Keratinocyte (primary cell): ENCODE measurements around the gene CDH1. TPM values are rescaled to one million over a fixed set of nuclear protein-coding genes. Genes with fewer than 3 reads are reported as not detected.

Experiments used
- DNase-seq: peaks from one replicate; pipeline ENCODE4 v3.0.0-alpha.2; 2011; ENCODE audit warnings: low read depth, missing footprints, low spot score
- FAIRE-seq: peaks from 2 replicates; lab custom pipeline; 2011; peaks lifted over from hg19 to GRCh38; lab: Jason Lieb, UNC
- H2AFZ ChIP-seq: 2 replicates; pipeline ENCODE4 v1.6.0; 2012; ENCODE audit warnings: low read length, control low read depth, inconsistent platforms; ENCODE audit not compliant: control insufficient read depth
- H3K27ac ChIP-seq: 2 replicates; pipeline ENCODE4 v1.5.1; 2011; ENCODE audit warnings: low read length; ENCODE audit not compliant: control insufficient read depth, insufficient read depth
- H3K27me3 ChIP-seq: 3 replicates; pipeline ENCODE4 v1.6.0; 2011; ENCODE audit warnings: low read length; ENCODE audit not compliant: control insufficient read depth, insufficient read depth; ENCODE audit errors: extremely low read depth
- H3K36me3 ChIP-seq, 2 experiments: 2 replicates in 1 of 2; 3 replicates in 1 of 2; pipeline ENCODE4 v1.5.1; 2011; ENCODE audit warnings: low read length in 2 of 2, mild to moderate bottlenecking in 1 of 2; ENCODE audit not compliant: control insufficient read depth in 2 of 2, insufficient read depth in 2 of 2; ENCODE audit errors: extremely low read depth in 1 of 2
- H3K4me1 ChIP-seq: 3 replicates; pipeline ENCODE4 v1.5.1; 2011; ENCODE audit warnings: low read length; ENCODE audit not compliant: control insufficient read depth, insufficient read depth; ENCODE audit errors: extremely low read depth
- H3K4me2 ChIP-seq: 3 replicates; pipeline ENCODE4 v1.6.0; 2011; ENCODE audit warnings: low read depth, low read length; ENCODE audit not compliant: control insufficient read depth, insufficient read depth; ENCODE audit errors: extremely low read depth
- H3K4me3 ChIP-seq, 3 experiments: fragments of 200-600 bp in 1 of 3; sonication (generic) in 1 of 3; 2 replicates in 2 of 3; 3 replicates in 1 of 3; pipeline ENCODE4 v1.5.1; 2011 to 2016; ENCODE audit warnings: low read length in 3 of 3, mild to moderate bottlenecking in 3 of 3, control low read depth in 2 of 3, inconsistent platforms in 1 of 3, low read depth in 1 of 3, mixed read lengths in 1 of 3, mixed run types in 1 of 3, moderate library complexity in 1 of 3; ENCODE audit not compliant: control insufficient read depth in 2 of 3, insufficient read depth in 2 of 3; ENCODE audit errors: extremely low read depth in 1 of 3
- H3K79me2 ChIP-seq: 2 replicates; pipeline ENCODE4 v1.6.0; 2012; ENCODE audit warnings: low read length; ENCODE audit not compliant: control insufficient read depth, insufficient read depth
- H3K9ac ChIP-seq: 3 replicates; pipeline ENCODE4 v1.6.0; 2011; ENCODE audit warnings: low read length; ENCODE audit not compliant: control insufficient read depth, insufficient read depth; ENCODE audit errors: extremely low read depth
- H3K9me1 ChIP-seq: 3 replicates; pipeline ENCODE4 v1.6.0; 2011; ENCODE audit warnings: low read length; ENCODE audit not compliant: control insufficient read depth, insufficient read depth; ENCODE audit errors: extremely low read depth
- H3K9me3 ChIP-seq: 2 replicates; pipeline ENCODE4 v1.5.1; 2012; ENCODE audit warnings: low read depth, low read length; ENCODE audit not compliant: control insufficient read depth
- H4K20me1 ChIP-seq: 3 replicates; pipeline ENCODE4 v1.6.0; 2011; ENCODE audit warnings: low read length; ENCODE audit not compliant: control insufficient read depth, insufficient read depth; ENCODE audit errors: extremely low read depth
- EZH2 ChIP-seq: IDR thresholded peaks from one replicate; pipeline ENCODE4 v1.6.1; 2012; ENCODE audit warnings: inconsistent platforms, mild to moderate bottlenecking, low read length, moderate library complexity
- dilution Hi-C: fragments of 300-500 bp; cut with MboI; formaldehyde crosslinking; loops from one replicate; pipeline ENCODE4 v1.7.0; 2020; ENCODE audit warnings: low sequenced_read_pairs; ENCODE audit not compliant: extremely low pct_ligation_motif_present
- polyA plus RNA-seq, 5 experiments: library from polyadenylated mRNA; depleted of rRNA in 3 of 5; stranded (reverse) in 3 of 5; stranded (forward) in 1 of 5; unstranded in 1 of 5; fragments of >200 nt; gene quantifications; 1 replicate in 1 of 5; 2 replicates in 3 of 5; 3 replicates in 1 of 5; pipeline versions ENCODE4 v1.2.1 to v1.2.3, GENCODE V29; 2011 to 2012; ENCODE audit warnings: missing spikeins in 2 of 5, low read depth in 1 of 5, low replicate concordance in 1 of 5
- TF ChIP-seq, protein P1 (sequence below), 3 experiments: IDR thresholded peaks in 1 of 3; conservative IDR thresholded peaks in 1 of 3; optimal IDR thresholded peaks in 1 of 3; 2 replicates in 2 of 3; 3 replicates in 1 of 3; pipeline versions ENCODE3 to v1.5.1; 2011; ENCODE audit warnings: low read length in 3 of 3, mild to moderate bottlenecking in 3 of 3, moderate library complexity in 2 of 3, control low read depth in 1 of 3, inconsistent platforms in 1 of 3; ENCODE audit not compliant: insufficient read depth in 2 of 3; ENCODE audit errors: extremely low read depth in 1 of 3

The CDH1 gene
- polyA plus RNA-seq, 1 donor (not counting 4 experiments of a cell fraction or from before 2014, with no cell fraction given), result 247 TPM

DNA sequence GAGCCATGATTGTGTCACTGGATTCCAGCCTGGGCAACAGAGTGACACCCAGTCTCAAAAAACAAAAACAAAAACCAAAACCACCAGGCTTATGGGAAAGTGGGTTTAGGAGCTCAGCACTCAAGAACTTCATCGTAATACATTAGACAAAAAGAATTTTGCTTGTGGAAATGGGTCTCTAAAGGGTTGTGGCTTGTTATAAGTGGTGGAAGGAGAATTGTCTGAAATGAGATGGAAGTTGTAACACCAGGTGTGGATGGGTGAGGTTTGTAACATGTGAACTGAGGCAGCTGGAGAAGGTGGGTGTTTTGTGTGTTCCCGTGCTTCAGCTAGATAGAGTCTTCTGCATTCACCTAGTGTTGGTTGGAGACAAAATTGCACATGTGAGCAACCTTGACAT, 35.8 kb downstream of the CDH1 start:
- FAIRE-seq (no peak), DNase-seq (no peak)
- H3K27ac ChIP-seq, result no peak overlapping the region
- no peaks in the 10 kb centered on the region for H3K27me3 ChIP-seq
- peaks cover 30 to 41% of the 10 kb centered on the region in 2 experiments for H3K36me3 ChIP-seq
- no peaks in the 10 kb centered on the region for H3K9me1 ChIP-seq
- H3K9me3 ChIP-seq, result no peaks in the 10 kb centered on the region
- TF ChIP-seq, protein P1, sequence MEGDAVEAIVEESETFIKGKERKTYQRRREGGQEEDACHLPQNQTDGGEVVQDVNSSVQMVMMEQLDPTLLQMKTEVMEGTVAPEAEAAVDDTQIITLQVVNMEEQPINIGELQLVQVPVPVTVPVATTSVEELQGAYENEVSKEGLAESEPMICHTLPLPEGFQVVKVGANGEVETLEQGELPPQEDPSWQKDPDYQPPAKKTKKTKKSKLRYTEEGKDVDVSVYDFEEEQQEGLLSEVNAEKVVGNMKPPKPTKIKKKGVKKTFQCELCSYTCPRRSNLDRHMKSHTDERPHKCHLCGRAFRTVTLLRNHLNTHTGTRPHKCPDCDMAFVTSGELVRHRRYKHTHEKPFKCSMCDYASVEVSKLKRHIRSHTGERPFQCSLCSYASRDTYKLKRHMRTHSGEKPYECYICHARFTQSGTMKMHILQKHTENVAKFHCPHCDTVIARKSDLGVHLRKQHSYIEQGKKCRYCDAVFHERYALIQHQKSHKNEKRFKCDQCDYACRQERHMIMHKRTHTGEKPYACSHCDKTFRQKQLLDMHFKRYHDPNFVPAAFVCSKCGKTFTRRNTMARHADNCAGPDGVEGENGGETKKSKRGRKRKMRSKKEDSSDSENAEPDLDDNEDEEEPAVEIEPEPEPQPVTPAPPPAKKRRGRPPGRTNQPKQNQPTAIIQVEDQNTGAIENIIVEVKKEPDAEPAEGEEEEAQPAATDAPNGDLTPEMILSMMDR (optimal IDR thresholded peaks at IDR 0.05 in 1 of 3, IDR thresholded peaks at IDR 0.05 in 1 of 3, conservative IDR thresholded peaks at IDR 0.05 in 1 of 3; ENCODE audit: extremely low read depth in 1 of 3, insufficient read depth in 2 of 3, low read length in 3 of 3), result no peak
- TF ChIP-seq EZH2, result no peak
- H3K9ac ChIP-seq, result no peak overlapping the region
- H3K4me1 ChIP-seq, result peaks cover 13% of the 10 kb centered on the region
- dilution Hi-C loops, result no loop called here
- no peak overlapping the region for H2AFZ ChIP-seq
- H3K4me3 ChIP-seq, result no peak overlapping the region
- H3K4me2 ChIP-seq, result no peak overlapping the region
- no peaks in the 10 kb centered on the region for H4K20me1 ChIP-seq
- H3K79me2 ChIP-seq, result peaks cover 68% of the 10 kb centered on the region

DNA sequence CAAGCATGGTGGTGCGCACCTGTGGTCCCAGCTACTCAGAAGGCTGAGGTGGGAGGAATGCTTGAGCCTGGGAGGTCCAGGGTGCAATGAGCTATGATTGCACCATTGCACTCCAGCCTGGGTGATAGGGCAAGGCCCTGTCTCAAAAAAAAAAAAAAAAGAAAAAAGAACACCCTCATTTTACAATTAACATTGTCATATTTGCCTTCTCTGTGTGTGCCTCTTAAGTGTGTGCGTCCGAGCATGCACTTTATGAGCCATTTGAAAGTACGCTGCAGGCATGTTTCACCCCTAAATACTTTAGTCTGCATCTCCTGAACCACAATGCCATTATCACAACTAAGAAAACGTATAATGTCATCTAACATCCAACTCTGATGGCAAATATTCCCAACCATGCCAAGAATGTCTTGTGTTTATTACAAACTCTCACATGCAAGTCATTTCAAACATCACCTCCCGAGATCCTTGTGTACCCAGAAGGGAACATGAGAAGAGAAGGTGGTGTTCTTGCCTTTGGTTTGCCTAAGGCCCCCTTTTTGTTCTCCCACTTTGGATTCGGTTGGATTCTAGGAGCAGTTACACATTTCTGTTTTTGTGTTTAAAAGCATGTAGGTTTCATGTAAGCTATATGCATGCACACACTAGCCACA, 38.0 kb downstream of the CDH1 start:
- DNase-seq (no peak), FAIRE-seq (no peak)
- H3K9me3 ChIP-seq, result no peaks in the 10 kb centered on the region
- H3K9ac ChIP-seq, result no peak overlapping the region
- H3K9me1 ChIP-seq, result no peaks in the 10 kb centered on the region
- peaks cover 31 to 40% of the 10 kb centered on the region in 2 experiments for H3K36me3 ChIP-seq
- no peak overlapping the region for H3K4me2 ChIP-seq
- TF ChIP-seq, protein P1 (optimal IDR thresholded peaks at IDR 0.05 in 1 of 3, IDR thresholded peaks at IDR 0.05 in 1 of 3, conservative IDR thresholded peaks at IDR 0.05 in 1 of 3; ENCODE audit: extremely low read depth in 1 of 3, insufficient read depth in 2 of 3, low read length in 3 of 3), result no peak
- no peak for TF ChIP-seq EZH2
- peaks cover 28% of the 10 kb centered on the region for H3K4me1 ChIP-seq
- dilution Hi-C loops, result no loop called here
- peaks cover 4% of the 10 kb centered on the region for H4K20me1 ChIP-seq
- H3K79me2 ChIP-seq, result peaks cover 62% of the 10 kb centered on the region
- no peak overlapping the region for H2AFZ ChIP-seq
- no peak overlapping the region for H3K4me3 ChIP-seq
- no peak overlapping the region for H3K27ac ChIP-seq
- H3K27me3 ChIP-seq, result no peaks in the 10 kb centered on the region
